Mesendoderm (in vitro differentiated cells): ENCODE results near the gene FAM25A. TPM values are rescaled to one million over a fixed set of nuclear protein-coding genes. Genes with fewer than 3 reads are reported as not detected.

Source experiments
- DNase-seq: peaks from one replicate; pipeline ENCODE4 v3.0.0; 2013
- H2AK5ac ChIP-seq: 2 replicates; pipeline ENCODE4 v1.6.1; 2013; ENCODE audit warnings: low read length, inconsistent platforms
- H2BK120ac ChIP-seq: 2 replicates; pipeline ENCODE4 v1.6.1; 2013; ENCODE audit warnings: low read depth, mild to moderate bottlenecking, low read length, moderate library complexity, mixed read lengths
- H2BK15ac ChIP-seq: replicated peaks from 2 replicates; pipeline ENCODE4 v1.6.1; 2013; ENCODE audit warnings: low read depth, mild to moderate bottlenecking, moderate library complexity
- H2BK5ac ChIP-seq: 2 replicates; pipeline ENCODE4 v1.6.1; 2013; ENCODE audit warnings: low read length, inconsistent platforms
- H3K18ac ChIP-seq: 2 replicates; pipeline ENCODE4 v1.6.1; 2013; ENCODE audit warnings: mild to moderate bottlenecking, low read length, mixed read lengths
- H3K23ac ChIP-seq: one replicate; pipeline ENCODE4 v1.6.1; 2013; ENCODE audit warnings: low read length
- H3K27ac ChIP-seq: 2 replicates; pipeline ENCODE4 v1.5.1; 2013; ENCODE audit warnings: low read depth, mild to moderate bottlenecking, inconsistent platforms, low read length, moderate library complexity
- H3K27me3 ChIP-seq: 2 replicates; pipeline ENCODE4 v1.6.1; 2013; ENCODE audit warnings: low read length, control low read depth, mild to moderate bottlenecking, inconsistent platforms; ENCODE audit not compliant: insufficient read depth, poor library complexity
- H3K36me3 ChIP-seq: 2 replicates; pipeline ENCODE4 v1.6.1; 2013; ENCODE audit warnings: low read length, inconsistent platforms; ENCODE audit not compliant: control insufficient read depth, insufficient read depth
- H3K4ac ChIP-seq: one replicate; pipeline ENCODE4 v1.6.1; 2013; ENCODE audit warnings: low read depth, mild to moderate bottlenecking, low read length, moderate library complexity
- H3K4me1 ChIP-seq: 2 replicates; pipeline ENCODE4 v1.6.1; 2013; ENCODE audit warnings: low read depth, low read length, inconsistent platforms; ENCODE audit not compliant: control insufficient read depth
- H3K4me2 ChIP-seq: 2 replicates; pipeline ENCODE4 v1.6.1; 2013; ENCODE audit warnings: low read length
- H3K4me3 ChIP-seq: 2 replicates; pipeline ENCODE4 v1.5.1; 2013; ENCODE audit warnings: mild to moderate bottlenecking, low read length
- H3K56ac ChIP-seq: one replicate; pipeline ENCODE4 v1.6.1; 2013; ENCODE audit warnings: low read length
- H3K79me1 ChIP-seq: 2 replicates; pipeline ENCODE4 v1.6.1; 2013; ENCODE audit warnings: low read length, inconsistent platforms
- H3K79me2 ChIP-seq: 2 replicates; pipeline ENCODE4 v1.6.1; 2013; ENCODE audit warnings: mild to moderate bottlenecking, low read length; ENCODE audit not compliant: control insufficient read depth, insufficient read depth
- H3K9ac ChIP-seq: 2 replicates; pipeline ENCODE4 v1.6.1; 2013; ENCODE audit warnings: low read length, inconsistent platforms
- H4K5ac ChIP-seq: one replicate; pipeline ENCODE4 v1.6.1; 2013; ENCODE audit warnings: low read length
- H4K8ac ChIP-seq: one replicate; pipeline ENCODE4 v1.6.1; 2013; ENCODE audit warnings: low read depth, mild to moderate bottlenecking, control low read depth, low read length, moderate library complexity
- WGBS: extraction: QIAGEN DNeasy Blood & Tissue Kit; methylation state at CpG from one replicate; pipeline ENCODE4 v1.1.7; 2013; ENCODE audit warnings: low lambda C conversion rate, missing lambda C conversion rate; ENCODE audit not compliant: insufficient coverage; ENCODE audit errors: extremely low coverage; 5-methylcytosine and 5-hydroxymethylcytosine counted together
- small RNA-seq: library from polyadenylated mRNA; stranded (forward); fragments of <200 nt; extraction: miRNeasy Mini kit (QIAGEN cat#:217004); gene quantifications from one replicate; pipeline ENCODE3, GENCODE V24; 2013; ENCODE audit not compliant: insufficient read depth

Gene FAM25A

GRCh38 chr10:87066178-87066577 is 46.1 kb downstream of the FAM25A start:
- Histone ChIP-seq H3K9ac (no peak overlapping the region), H4K5ac (no peak overlapping the region), H3K23ac (no peak overlapping the region), H2BK15ac (no peak overlapping the region), H3K4me2 (no peak overlapping the region), H3K18ac (no peak overlapping the region), H3K4me1 (no peaks in the 10 kb centered on the region), H4K8ac (no peak overlapping the region), H3K79me1 (no peaks in the 10 kb centered on the region), H3K36me3 (peaks cover 5% of the 10 kb centered on the region), H3K79me2 (no peaks in the 10 kb centered on the region), H3K4me3 (no peak overlapping the region), H2AK5ac (no peak overlapping the region), H3K27me3 (no peaks in the 10 kb centered on the region), H3K56ac (no peak overlapping the region), H3K4ac (no peak overlapping the region), H2BK120ac (no peak overlapping the region), H2BK5ac (no peak overlapping the region), H3K27ac (no peak overlapping the region)
- no peak for DNase-seq
- WGBS: no CpG with 5 or more reads among the region's 2 CpGs

GRCh38 chr10:87066865-87067264 is 46.8 kb downstream of the FAM25A start:
- no peak overlapping the region for H3K23ac ChIP-seq
- no peaks in the 10 kb centered on the region for H3K79me2 ChIP-seq
- H3K27me3 ChIP-seq: no peaks in the 10 kb centered on the region
- H3K4ac ChIP-seq: no peak overlapping the region
- no peak overlapping the region for H3K9ac ChIP-seq
- H3K56ac ChIP-seq: no peak overlapping the region
- peaks cover 5% of the 10 kb centered on the region for H3K36me3 ChIP-seq
- no peak overlapping the region for H3K4me3 ChIP-seq
- no peak overlapping the region for H2BK15ac ChIP-seq
- H4K5ac ChIP-seq: no peak overlapping the region
- H2BK120ac ChIP-seq: no peak overlapping the region
- no peak overlapping the region for H2BK5ac ChIP-seq
- WGBS: no CpG with 5 or more reads among the region's 1 CpG
- H3K18ac ChIP-seq: no peak overlapping the region
- no peaks in the 10 kb centered on the region for H3K79me1 ChIP-seq
- H4K8ac ChIP-seq: no peak overlapping the region
- no peak overlapping the region for H3K27ac ChIP-seq
- no peaks in the 10 kb centered on the region for H3K4me1 ChIP-seq
- no peak for DNase-seq
- no peak overlapping the region for H3K4me2 ChIP-seq
- no peak overlapping the region for H2AK5ac ChIP-seq

GRCh38 chr10:87068281-87068680 is 48.2 kb downstream of the FAM25A start:
- Histone ChIP-seq H4K8ac (no peak overlapping the region), H3K36me3 (peaks cover 5% of the 10 kb centered on the region), H3K79me2 (no peaks in the 10 kb centered on the region), H3K4me2 (no peak overlapping the region), H2BK15ac (no peak overlapping the region), H2AK5ac (no peak overlapping the region), H3K27me3 (no peaks in the 10 kb centered on the region), H3K27ac (no peak overlapping the region), H3K4ac (no peak overlapping the region), H3K23ac (no peak overlapping the region), H3K4me3 (no peak overlapping the region), H3K9ac (no peak overlapping the region), H2BK5ac (no peak overlapping the region), H3K18ac (no peak overlapping the region), H2BK120ac (no peak overlapping the region), H3K56ac (no peak overlapping the region), H4K5ac (no peak overlapping the region), H3K4me1 (no peaks in the 10 kb centered on the region), H3K79me1 (no peaks in the 10 kb centered on the region)
- WGBS: no CpG with 5 or more reads among the region's 1 CpG
- DNase-seq: no peak

- H3K27me3 ChIP-seq: no peaks in the 10 kb centered on the region
These were observed 52.4 kb downstream of the FAM25A start for GRCh38 chr10:87072449-87072848.

More at GRCh38 chr10:87072449-87072848, 52.4 kb downstream of the FAM25A start:
- Histone ChIP-seq H2BK120ac (no peak overlapping the region), H3K56ac (no peak overlapping the region), H2AK5ac (no peak overlapping the region), H3K23ac (no peak overlapping the region), H4K8ac (no peak overlapping the region), H3K36me3 (no peaks in the 10 kb centered on the region), H3K18ac (no peak overlapping the region), H3K4me3 (no peak overlapping the region), H4K5ac (no peak overlapping the region), H3K4me2 (no peak overlapping the region), H3K79me1 (no peaks in the 10 kb centered on the region), H2BK15ac (no peak overlapping the region), H2BK5ac (no peak overlapping the region), H3K27ac (no peak overlapping the region), H3K4me1 (no peaks in the 10 kb centered on the region), H3K4ac (no peak overlapping the region), H3K9ac (no peak overlapping the region), H3K79me2 (no peaks in the 10 kb centered on the region)
- WGBS: no CpG with 5 or more reads among the region's 2 CpGs
- no peak for DNase-seq

Small RNA genes within 50 kb of the gene (small RNA-seq; reads per million reads assigned to genes)
- not detected for gene AL136982.5
- gene BMS1P3: not detected
- gene FAM25A: not detected
- gene RNU6-529P: not detected
